Raji (cell line): ENCODE results near the gene GFY.
A peak's percentile ranks its signal among the peaks of the same experiment; 100 is the strongest.

Source experiments
- POLR2A ChIP-seq: IDR thresholded peaks from 2 replicates; pipeline ENCODE4 v1.6.1; 2011; ENCODE audit warnings: low read depth, low read length, control low read depth; ENCODE audit not compliant: insufficient read depth

GFY gene

DNA sequence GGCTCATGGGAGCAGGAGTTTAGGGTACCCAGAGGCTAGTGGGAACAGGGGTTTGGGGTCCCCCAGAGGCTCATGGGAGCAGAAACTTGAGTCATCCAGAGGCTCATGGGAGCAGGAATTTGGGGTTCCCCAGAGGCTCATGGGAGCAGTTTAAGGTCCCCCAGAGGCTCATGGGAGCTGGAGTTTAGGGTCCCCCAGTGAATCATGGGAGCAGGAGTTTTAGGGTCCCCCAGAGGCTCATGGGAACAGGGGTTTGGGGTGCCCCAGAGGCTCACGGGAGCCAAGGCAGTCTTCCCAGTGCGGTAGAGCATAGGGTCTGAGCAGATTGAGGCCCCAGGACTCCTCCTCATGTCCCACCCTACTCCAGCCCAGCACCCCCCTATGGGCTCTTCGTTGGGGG is 40.2 kb downstream of the GFY start:
- no peak for TF ChIP-seq POLR2A

DNA sequence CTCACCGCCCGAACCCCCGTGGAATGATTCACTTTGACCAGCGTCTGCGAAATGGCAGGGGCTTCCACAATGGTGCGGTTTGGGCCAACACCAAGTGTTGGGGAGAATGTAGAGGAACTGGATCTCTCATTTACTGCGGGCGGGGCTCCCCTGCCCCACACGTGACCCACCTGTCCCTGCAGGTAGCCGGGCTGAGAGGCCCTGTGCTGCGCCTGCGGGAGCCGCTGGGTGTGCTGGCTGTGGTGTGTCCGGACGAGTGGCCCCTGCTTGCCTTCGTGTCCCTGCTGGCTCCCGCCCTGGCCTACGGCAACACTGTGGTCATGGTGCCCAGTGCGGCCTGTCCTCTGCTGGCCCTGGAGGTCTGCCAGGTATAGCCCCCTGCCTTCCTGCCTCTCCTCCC is 43.0 kb downstream of the GFY start:
- no peak for TF ChIP-seq POLR2A

DNA sequence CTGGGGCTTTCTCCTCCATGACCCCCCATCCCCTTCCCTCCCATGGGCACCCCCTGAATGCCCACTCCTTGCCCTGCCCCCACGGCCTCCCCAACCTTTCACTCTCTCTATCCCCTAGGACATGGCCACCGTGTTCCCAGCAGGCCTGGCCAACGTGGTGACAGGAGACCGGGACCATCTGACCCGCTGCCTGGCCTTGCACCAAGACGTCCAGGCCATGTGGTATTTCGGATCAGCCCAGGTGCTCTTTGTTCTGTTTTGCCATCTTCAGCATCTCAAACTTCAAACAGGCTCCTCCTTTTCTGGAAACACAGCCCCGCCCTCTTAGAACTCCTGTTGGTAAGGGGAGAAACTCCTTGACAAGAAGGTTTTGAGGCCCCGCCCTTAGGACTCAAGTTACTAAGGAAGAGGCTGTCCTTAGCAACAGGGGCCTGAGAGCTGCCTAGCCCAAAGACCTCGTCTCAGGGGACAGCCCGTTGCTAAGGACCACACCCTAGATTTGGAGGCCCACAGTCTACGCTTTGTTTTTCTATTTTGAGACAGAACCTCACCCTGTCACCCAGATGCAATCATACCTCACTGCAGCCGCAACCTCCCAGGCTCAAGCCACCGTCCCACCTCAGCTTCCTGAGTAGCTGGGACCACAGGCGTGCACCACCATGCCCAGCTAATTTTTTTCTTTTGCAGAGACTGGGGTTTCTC is 43.7 kb downstream of the GFY start:
- TF ChIP-seq POLR2A = no peak

DNA sequence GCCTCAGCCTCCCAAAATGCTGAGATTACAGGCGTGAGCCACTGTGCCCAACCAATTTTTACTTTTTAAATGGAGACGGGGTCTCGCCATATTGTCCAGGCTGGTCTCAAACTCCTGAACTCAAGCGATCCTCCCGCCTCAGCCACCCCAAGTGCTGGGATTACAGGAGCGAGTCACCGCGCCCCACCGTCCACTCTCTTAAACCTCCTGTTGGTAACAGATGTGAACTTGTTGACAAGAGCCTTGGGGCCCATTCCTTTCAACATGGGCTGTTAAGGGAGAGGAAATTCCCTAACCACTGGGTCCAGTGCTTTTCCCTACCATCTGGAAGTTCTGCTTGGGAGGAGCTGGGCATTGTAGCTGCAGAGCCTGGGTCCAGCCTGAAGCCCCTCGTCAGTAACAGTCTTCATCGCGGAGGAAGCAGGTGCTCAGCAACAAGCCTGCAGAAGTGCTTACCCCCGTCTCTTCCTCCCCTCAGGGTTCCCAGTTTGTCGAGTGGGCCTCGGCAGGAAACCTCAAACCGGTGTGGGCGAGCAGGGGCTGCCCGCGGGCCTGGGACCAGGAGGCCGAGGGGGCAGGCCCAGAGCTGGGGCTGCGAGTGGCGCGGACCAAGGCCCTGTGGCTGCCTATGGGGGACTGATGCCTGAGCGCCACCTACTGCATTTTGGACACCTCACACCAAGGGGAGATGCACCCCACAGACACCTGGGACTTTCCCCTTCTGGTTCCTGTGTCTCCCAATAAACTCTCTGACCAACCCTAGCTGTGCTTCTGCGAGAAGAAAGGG is 44.8 kb downstream of the GFY start:
- TF ChIP-seq POLR2A = no peak

DNA sequence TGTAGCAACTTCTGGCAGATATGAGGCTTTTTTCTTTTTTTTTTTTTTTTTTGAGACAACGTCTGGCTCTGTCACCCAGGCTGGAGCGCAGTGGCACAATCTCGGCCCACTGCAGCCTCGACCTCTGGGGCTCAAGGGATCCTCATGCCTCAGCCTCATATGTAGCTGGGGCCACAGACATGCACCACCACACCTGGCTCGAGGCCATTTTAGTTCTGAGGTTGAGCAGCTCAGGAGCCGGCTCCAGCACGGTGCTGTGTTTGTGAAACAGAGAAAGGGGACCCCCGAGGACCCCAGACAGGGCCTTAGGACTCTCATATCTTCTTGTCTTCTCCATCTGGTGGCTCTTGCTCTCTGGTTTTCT is 45.4 kb downstream of the GFY start:
- TF ChIP-seq POLR2A = no peak

DNA sequence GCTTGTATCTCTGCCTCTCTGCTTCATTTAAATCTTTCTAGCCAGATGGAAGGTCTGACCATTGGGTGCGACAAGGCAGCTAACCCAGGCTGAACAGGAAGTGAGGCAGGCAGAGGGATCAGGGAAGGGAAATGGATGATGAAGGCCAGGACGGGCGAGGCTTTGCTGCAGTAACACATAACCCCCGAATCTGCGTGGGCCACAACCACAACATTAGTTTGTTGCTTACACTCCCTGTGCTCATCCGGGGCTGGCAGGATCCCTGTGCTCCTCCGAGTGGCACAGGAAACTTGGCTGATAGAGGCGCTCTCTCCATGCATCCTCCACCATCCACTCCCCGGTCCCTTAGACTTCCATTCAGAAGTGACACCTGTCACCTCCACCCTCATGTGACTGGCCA is 47.7 kb downstream of the GFY start:
- no peak for TF ChIP-seq POLR2A

DNA sequence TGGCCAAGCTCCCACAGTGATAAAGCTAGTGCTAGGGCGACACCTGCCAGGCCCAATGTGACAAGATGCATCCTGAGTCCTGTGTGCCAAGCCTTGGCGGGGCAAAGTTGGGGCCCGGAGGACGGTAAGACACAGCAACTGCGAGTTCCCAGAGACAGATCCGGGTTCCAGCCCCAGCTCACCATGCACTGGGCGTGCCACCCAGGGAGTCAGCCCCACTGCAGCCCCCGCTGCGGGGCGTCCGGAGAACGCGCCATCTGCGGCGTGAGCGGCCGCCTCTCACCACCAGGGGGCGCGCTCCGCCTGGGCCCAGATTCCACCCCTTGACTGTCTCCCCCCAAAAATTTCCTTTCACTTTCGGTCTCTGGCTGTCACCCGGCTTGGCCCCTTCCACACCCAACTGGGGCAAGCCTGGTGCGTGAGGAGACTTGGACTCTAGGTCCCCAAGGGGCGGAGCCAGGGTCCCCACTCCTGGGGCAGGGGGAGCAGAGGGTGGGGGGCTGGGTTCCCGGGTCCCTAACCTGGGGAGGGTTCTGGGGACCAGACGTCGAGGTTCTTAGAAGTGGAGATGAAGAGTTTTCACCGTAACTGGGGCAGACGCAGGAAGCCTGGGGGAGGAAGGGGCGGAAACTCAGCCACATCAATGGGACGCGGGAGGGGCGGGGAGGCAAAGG is 48.8 kb downstream of the GFY start, which contains the start of gene FLT3LG:
FLT3LG (plus strand) TSS at position 348 of the 674 bp plus-strand sequence. CDS start 425 bp downstream, outside the sequence.
- peak; percentile 58; the same call in 1 of the 2 replicates for TF ChIP-seq POLR2A

DNA sequence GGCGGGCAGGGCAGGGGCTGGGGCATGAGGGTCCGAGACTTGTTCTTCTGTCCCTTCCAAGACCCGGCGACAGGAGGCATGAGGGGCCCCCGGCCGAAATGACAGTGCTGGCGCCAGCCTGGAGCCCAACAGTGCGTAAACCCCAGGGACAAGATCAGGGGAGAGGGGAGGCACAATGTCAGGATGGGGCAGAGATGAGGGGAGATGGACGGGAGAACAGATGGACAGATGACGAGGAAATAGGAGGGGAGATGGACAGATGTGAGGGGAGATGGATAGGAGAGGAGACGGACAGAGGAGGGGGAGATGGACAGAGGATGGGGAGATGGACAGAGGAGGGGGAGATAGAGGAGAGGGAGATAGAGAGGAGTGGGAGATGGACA is 49.3 kb downstream of the GFY start:
- no peak for TF ChIP-seq POLR2A

DNA sequence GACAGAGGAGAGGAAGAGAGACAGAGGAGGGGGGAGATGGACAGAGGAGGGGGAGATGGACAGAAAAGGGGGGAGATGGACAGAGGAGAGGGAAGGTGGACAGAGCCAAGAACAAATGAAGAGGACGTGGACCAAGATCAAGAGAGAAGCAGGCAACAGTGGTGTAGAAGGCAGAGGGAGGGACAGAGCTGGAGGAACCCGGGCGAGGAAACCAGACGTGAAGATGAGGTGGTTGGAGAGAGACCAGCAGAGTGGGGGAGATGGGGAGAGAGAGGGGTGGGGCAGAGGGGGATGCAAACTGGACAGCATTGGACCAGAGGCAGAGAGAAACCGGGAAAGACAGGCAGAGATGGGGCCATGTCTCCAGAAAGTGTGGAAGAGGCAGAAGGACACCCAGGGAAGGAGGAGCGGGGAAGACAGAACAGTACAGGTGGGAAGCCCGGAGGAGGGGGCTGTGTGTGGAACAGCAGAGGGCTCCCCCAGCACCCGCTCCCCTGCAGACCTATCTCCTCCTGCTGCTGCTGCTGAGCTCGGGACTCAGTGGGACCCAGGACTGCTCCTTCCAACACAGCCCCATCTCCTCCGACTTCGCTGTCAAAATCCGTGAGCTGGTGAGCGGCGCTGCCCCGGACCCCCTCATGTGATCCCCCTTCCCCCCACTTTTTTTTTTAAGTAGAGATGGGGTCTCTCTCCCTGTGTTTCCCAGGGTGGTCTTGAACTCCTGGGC is 50.2 kb downstream of the GFY start:
- no peak for TF ChIP-seq POLR2A

DNA sequence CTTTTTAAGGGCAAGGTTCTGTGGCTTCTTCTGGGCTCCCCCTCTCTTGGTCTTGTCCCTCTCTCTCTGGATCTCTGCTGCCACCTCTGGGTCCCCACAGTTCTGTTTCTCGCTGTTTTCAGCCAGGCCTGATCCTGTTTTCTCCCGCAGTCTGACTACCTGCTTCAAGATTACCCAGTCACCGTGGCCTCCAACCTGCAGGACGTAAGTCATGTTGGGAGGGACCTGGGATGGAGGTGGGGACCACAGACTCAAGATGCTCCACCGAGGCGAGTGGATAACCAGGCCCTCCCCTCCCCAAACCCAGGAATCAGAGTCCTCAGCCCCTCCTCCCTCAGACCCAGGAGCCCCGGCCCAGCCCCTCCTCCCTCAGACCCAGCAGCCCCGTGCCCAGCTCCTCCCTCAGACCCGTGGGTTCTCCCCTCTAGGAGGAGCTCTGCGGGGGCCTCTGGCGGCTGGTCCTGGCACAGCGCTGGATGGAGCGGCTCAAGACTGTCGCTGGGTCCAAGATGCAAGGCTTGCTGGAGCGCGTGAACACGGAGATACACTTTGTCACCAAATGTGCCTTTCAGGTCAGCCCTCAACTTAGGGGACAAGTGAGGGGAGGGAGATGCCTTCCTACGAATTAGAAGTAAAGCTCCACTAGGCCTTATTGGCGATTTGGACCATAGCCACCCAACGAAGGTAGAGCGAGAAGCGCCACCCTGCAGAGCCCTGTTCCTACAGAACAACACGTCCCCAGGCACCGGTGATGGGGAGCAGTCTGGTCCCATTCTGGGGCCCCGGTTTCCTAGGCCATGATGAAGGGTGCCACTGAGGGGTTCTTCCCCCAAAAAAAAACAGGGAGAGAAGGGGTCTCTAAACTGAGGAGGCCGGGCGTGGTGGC is 51.0 kb downstream of the GFY start:
- TF ChIP-seq POLR2A = no peak
